CD1c-positive myeloid dendritic cell (primary cell): ENCODE data around the gene CLRN3.

Experiments used
- DNase-seq: peaks from one replicate; pipeline ENCODE4 v3.0.0-alpha.2; 2016; ENCODE audit errors: extremely low spot score

Gene CLRN3

GRCh38 chr10:127875449-127875765, 17.3 kb downstream of the CLRN3 start:
- DNase-seq = no peak

- peak; percentile 30 for DNase-seq
Measured at GRCh38 chr10:127874671-127875448, 17.9 kb downstream of the CLRN3 start.

GRCh38 chr10:127873901-127874470, 18.8 kb downstream of the CLRN3 start:
- no peak for DNase-seq

DNA sequence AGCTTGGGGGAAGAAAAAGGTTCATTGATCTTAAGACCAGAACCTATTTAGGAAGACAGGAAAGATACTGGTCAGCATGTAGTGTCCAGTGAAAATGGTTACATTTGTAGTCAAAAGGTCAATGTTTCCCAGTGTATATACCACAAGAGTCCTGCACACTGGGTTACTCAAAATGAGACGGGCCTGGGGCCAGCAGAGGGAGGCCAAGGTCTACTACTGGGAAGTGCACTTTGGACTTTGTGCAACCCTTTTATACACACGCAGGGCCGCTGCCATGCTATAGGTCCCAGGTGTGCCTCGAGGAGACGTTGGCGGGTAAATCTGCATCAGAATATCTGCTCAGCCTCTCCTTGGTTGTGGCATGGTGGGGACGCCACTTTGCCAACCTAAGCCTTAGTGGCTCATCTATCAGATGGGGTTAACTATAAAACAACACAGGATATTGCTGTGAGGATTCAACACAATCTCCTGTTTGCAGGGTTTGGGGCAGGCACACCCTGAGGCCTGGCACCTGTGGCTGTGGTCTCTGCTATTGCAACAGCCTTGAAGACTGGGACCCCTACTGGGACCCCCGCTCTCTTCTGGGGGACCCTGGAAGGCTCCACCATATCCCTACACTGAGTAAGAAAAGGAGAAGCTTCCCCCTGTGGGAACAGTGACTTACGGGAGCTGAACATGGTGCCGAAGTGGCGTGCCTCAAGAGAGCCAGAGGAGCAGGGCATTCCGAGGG, 19.7 kb downstream of the CLRN3 start:
- DNase-seq = peak; percentile 49

GRCh38 chr10:127872011-127872761, 20.6 kb downstream of the CLRN3 start:
- no peak for DNase-seq

GRCh38 chr10:127871631-127872010, 21.1 kb downstream of the CLRN3 start:
- DNase-seq = no peak

GRCh38 chr10:127869329-127869728, 23.4 kb downstream of the CLRN3 start:
- DNase-seq = no peak

DNA sequence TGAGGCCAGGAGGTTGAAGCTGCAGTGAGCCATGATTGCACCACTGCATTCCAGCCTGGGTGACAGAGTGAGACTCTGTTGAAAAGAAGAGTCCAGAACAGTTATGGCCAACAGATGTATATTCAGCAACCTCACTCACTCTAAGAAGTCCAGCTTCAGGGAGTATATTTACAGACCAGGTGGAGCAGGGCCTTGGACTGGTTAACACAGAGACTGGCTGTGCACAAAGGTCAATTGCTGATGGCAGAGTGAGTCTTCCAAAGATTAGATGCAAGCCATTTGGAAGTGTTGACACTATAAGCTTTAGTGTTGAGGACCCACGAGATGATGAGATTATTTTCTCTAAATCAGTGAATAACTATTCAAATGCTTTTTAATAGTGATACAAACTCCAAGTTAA, 24.9 kb downstream of the CLRN3 start:
- no peak for DNase-seq

GRCh38 chr10:127866276-127867013, 26.3 kb downstream of the CLRN3 start:
- DNase-seq = no peak

- DNase-seq = no peak
Measured at GRCh38 chr10:127863231-127863825, 29.4 kb downstream of the CLRN3 start.

DNA sequence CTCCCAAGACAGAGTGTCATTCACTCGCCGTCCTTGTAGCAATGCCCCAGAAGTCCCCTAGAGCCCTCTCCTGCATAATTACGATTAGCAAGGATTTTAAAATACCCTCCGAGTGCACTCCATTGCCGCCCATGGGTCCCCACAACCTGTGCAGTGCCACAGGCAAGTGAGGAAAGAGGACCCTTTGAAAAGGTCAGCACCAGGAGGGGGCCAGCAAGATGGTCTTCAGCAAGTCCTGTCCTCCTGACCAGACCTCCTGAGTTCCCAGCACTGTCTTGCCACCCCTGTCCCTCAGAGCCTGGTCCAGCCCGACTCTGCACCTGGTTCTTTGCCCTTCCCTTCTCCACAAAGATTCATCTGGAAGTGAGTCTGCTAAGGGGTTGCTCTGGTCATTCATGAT, 32.1 kb downstream of the CLRN3 start:
- DNase-seq = no peak

DNA sequence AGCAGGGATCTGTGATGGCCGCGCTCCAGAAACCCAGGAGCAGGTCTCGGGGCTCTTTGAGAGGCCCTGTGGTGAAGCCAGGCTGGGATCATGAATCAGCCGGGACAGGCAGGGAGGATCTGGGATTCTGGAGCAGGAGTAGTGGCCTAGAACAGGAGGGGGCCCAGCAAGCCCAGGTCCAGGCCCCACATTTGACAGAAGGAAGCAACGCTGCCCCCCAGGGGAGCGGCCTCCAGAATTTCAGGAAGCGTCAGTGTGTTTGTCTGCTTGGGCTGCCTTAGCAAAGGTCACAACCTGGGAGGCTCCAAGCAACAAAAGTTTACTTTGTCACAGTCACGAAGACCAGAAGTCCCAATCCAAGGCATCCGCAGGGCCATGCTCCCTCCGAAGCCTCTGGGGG, 36.8 kb downstream of the CLRN3 start:
- no peak for DNase-seq

DNA sequence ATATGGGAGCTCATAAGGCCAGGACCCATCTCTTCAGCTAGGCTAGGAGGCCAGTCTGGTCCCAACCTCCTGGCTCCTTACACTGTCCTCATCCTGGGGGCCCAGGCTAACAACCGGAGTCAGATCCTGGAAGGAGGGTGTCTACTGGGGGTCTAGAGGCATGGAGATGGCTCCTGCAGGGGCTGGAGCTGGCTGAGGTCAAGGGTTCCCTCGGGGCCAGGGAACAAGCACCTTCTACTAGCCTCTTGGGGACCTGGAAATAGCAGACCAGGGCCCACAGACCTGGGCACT, 37.2 kb downstream of the CLRN3 start:
- DNase-seq = no peak

DNA sequence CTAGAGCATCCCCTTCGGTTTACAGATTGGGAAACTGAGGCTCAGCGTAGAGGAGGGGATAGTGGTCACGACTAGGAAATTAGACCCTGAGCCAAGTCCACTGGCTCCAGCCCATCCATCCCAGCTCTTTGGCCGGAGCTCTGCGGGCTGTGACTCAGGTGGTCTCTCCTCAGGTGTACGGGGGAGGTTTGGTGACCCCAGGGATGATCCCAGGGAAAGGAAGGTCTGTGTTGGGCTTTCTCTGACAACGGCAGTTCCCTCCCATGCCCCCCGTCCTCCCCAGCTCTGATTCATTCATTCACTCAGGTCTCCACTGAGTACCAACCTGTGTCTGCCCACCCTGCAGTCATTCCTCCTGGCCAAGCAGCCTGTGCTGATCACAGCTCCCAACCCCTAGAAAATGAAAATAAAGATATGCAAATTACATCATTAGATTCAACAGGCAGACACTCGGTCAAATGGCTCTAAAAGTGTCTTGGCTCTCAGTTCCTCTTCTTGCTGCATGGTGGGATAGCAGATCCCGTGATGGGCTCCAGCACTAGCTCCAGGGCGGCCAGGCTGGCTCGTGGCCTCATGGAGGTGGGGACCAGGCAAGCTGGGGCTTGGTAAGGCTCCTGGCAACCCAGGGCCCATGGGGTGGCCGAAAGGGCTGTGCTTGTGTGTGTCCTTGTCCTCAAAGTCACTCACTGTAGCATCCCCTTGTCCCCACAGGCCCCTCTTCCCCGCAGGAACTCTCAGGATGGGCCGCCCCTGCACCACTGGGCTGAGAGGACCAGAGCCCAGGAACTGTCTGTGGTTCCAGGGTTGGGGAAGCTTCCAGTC, 37.8 kb downstream of the CLRN3 start:
- DNase-seq = peak; percentile 61

GRCh38 chr10:127853868-127854768, 38.6 kb downstream of the CLRN3 start:
- DNase-seq = peak; percentile 79

DNA sequence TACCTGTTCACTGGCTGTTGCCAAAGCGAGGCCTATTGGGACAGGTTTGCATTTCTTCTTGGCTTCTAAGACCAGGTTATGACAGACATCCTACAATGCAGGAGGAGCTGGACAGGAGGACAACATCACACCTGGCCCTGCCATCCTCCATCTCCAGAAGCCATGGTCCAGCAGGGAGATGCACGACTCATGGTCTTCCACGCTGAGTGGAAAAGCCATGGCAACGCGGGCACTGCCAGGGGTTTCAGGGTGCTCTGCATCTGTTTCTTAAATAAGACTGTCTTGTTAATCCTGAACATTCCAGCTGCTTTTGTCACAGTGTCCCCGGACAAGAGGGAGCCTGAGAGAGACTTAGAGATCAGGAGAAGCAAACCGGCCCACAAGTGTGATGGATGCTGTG, 40.3 kb downstream of the CLRN3 start:
- no peak for DNase-seq

GRCh38 chr10:127851661-127852194, 41.0 kb downstream of the CLRN3 start:
- no peak for DNase-seq

DNA sequence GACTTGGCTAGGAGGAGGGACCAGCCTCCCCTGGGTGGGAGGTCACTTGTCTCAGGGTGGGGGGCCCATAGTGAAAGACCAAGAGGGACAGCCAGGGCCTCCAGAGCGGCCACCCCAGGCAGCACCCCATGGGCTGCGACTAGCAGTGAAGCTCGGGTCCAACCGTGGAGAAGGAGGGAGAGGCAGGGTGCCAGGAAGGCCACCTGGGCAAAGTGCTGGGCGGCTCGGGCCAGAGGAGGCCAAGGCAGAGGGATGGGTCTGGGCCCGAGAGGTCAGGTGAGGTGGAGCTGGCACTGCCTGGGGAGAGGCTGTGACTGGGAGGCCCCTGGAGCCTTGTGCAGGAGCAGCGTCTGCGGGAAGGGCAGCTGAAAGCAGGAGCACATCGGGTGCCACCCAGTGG, 41.8 kb downstream of the CLRN3 start:
- no peak for DNase-seq

DNA sequence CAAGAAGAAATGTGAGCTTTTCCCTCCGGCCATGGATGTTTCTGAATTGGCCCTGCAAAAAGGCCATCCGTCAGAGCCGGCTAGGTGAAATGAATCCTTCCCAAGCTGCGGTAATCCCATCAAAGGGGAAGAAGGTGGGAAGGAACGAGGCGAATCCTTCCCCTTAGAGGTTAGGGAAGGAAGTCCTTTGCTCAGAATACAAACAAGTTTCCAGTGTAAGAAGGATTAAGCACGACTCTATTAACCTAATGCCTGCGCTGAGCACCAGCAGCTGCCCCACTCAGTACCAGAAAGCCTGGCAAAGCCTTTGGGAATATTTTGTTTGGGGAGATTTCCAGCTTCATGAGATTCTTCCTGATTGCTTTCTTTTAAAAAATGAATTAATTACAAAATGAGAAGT, 42.8 kb downstream of the CLRN3 start:
- no peak for DNase-seq
